Endothelial cell of umbilical vein (primary cell): ENCODE data around the gene CC2D1A.

ENCODE experiments used
- CTCF ChIP-seq, 2 donors: IDR thresholded peaks; 1 replicate in 1 of 2; 2 replicates in 1 of 2; pipeline ENCODE4 v1.5.1; 2011; ENCODE audit warnings: low read length in 2 of 2, mild to moderate bottlenecking in 2 of 2, moderate library complexity in 2 of 2, control low read depth in 1 of 2, inconsistent platforms in 1 of 2, low read depth in 1 of 2; ENCODE audit not compliant: insufficient read depth in 1 of 2; ENCODE audit errors: extremely low read depth in 1 of 2
- EZH2 ChIP-seq: IDR thresholded peaks from 2 replicates; pipeline ENCODE4 v1.6.1; 2012; ENCODE audit warnings: borderline replicate concordance, low read depth, mild to moderate bottlenecking, moderate library complexity, low read length, inconsistent platforms; ENCODE audit not compliant: severe bottlenecking
- FOS ChIP-seq: IDR thresholded peaks from 2 replicates; pipeline ENCODE4 v1.6.1; 2011; ENCODE audit warnings: mild to moderate bottlenecking, low read length, moderate library complexity, borderline replicate concordance; ENCODE audit not compliant: insufficient read depth
- GATA2 ChIP-seq: IDR thresholded peaks from 2 replicates; pipeline ENCODE4 v1.7.0; 2011; ENCODE audit warnings: low read depth, mild to moderate bottlenecking, moderate library complexity, mixed read lengths, low read length; ENCODE audit not compliant: insufficient read length, insufficient read depth
- JUN ChIP-seq: IDR thresholded peaks from 2 replicates; pipeline ENCODE4 v1.6.1; 2011; ENCODE audit warnings: borderline replicate concordance, low read depth; ENCODE audit not compliant: insufficient read length, insufficient read depth
- MAX ChIP-seq: IDR thresholded peaks from 2 replicates; pipeline ENCODE4 v1.6.1; 2011; ENCODE audit not compliant: insufficient read depth, insufficient read length
- MYC ChIP-seq: IDR thresholded peaks from one replicate; pipeline ENCODE4 v1.6.1; 2011; ENCODE audit warnings: mild to moderate bottlenecking, low read depth, low read length
- POLR2A ChIP-seq: IDR thresholded peaks from 2 replicates; pipeline ENCODE4 v1.6.1; 2012; ENCODE audit warnings: low read depth, mild to moderate bottlenecking, control low read depth, low read length
- POLR2AphosphoS5 ChIP-seq: IDR thresholded peaks from 2 replicates; pipeline ENCODE4 v1.6.1; 2012; ENCODE audit warnings: low read depth, mild to moderate bottlenecking, control low read depth, low read length, moderate library complexity; ENCODE audit not compliant: insufficient read depth

- TF ChIP-seq POLR2AphosphoS5 (no peak), EZH2 (no peak), CTCF (IDR thresholded peaks at IDR 0.05; ENCODE audit: extremely low read depth in 1 of 2, insufficient read depth in 1 of 2, low read depth in 1 of 2, low read length in 2 of 2) (no peak), MAX (no peak), GATA2 (no peak), POLR2A (no peak), JUN (no peak), MYC (no peak), FOS (no peak)
Measured at GRCh38 chr19:13906521-13906904, 512 bp downstream of the CC2D1A start.
